HUES48 (cell line): ENCODE results near the gene SDK2.

Experiments
- H3K27ac ChIP-seq: one replicate; pipeline ENCODE4 v1.7.0; 2013; ENCODE audit warnings: low read depth, low read length, inconsistent platforms
- H3K27me3 ChIP-seq: 2 replicates; pipeline ENCODE4 v1.6.1; 2013; ENCODE audit warnings: mild to moderate bottlenecking, low read length; ENCODE audit not compliant: control insufficient read depth, insufficient read depth
- H3K36me3 ChIP-seq: 2 replicates; pipeline ENCODE4 v1.6.1; 2013; ENCODE audit warnings: low read length; ENCODE audit not compliant: control insufficient read depth, insufficient read depth
- H3K4me1 ChIP-seq: 2 replicates; pipeline ENCODE4 v1.6.1; 2013; ENCODE audit warnings: mild to moderate bottlenecking, low read length; ENCODE audit not compliant: control insufficient read depth, insufficient read depth
- H3K4me3 ChIP-seq: 2 replicates; pipeline ENCODE4 v1.5.1; 2013; ENCODE audit warnings: mild to moderate bottlenecking, low read depth, low read length
- H3K9ac ChIP-seq: 2 replicates; pipeline ENCODE4 v1.6.1; 2013; ENCODE audit warnings: mild to moderate bottlenecking, low read depth, low read length, moderate library complexity
- H3K9me3 ChIP-seq: 2 replicates; pipeline ENCODE4 v1.6.1; 2013; ENCODE audit warnings: low read length; ENCODE audit not compliant: control insufficient read depth, insufficient read depth

The SDK2 gene

GRCh38 chr17:73397856-73398540 lies 246.2 kb downstream of the SDK2 start:
- no peak overlapping the region for H3K9ac ChIP-seq
- no peaks in the 10 kb centered on the region for H3K4me1 ChIP-seq
- no peak overlapping the region for H3K27ac ChIP-seq
- H3K9me3 ChIP-seq = no peaks in the 10 kb centered on the region
- H3K27me3 ChIP-seq = no peaks in the 10 kb centered on the region
- H3K4me3 ChIP-seq = no peak overlapping the region
- H3K36me3 ChIP-seq = no peaks in the 10 kb centered on the region

GRCh38 chr17:73397278-73397826 lies 246.9 kb downstream of the SDK2 start:
- H3K4me3 ChIP-seq = no peak overlapping the region
- no peaks in the 10 kb centered on the region for H3K4me1 ChIP-seq
- no peak overlapping the region for H3K27ac ChIP-seq
- H3K36me3 ChIP-seq = no peaks in the 10 kb centered on the region
- no peak overlapping the region for H3K9ac ChIP-seq
- no peaks in the 10 kb centered on the region for H3K27me3 ChIP-seq
- no peaks in the 10 kb centered on the region for H3K9me3 ChIP-seq

- no peak overlapping the region for H3K9ac ChIP-seq
- H3K4me1 ChIP-seq = no peaks in the 10 kb centered on the region
- no peaks in the 10 kb centered on the region for H3K36me3 ChIP-seq
- no peaks in the 10 kb centered on the region for H3K9me3 ChIP-seq
- no peak overlapping the region for H3K27ac ChIP-seq
- no peaks in the 10 kb centered on the region for H3K27me3 ChIP-seq
- no peak overlapping the region for H3K4me3 ChIP-seq
These were observed 247.6 kb downstream of the SDK2 start for GRCh38 chr17:73396431-73397277.

- no peak overlapping the region for H3K27ac ChIP-seq
- no peaks in the 10 kb centered on the region for H3K36me3 ChIP-seq
- H3K4me3 ChIP-seq = no peak overlapping the region
- no peaks in the 10 kb centered on the region for H3K9me3 ChIP-seq
- H3K4me1 ChIP-seq = no peaks in the 10 kb centered on the region
- H3K9ac ChIP-seq = no peak overlapping the region
- no peaks in the 10 kb centered on the region for H3K27me3 ChIP-seq
These were observed 249.5 kb downstream of the SDK2 start for GRCh38 chr17:73394512-73395450.

- no peak overlapping the region for H3K4me3 ChIP-seq
- H3K36me3 ChIP-seq = no peaks in the 10 kb centered on the region
- H3K9me3 ChIP-seq = no peaks in the 10 kb centered on the region
- no peak overlapping the region for H3K27ac ChIP-seq
- no peak overlapping the region for H3K9ac ChIP-seq
- H3K27me3 ChIP-seq = no peaks in the 10 kb centered on the region
- no peaks in the 10 kb centered on the region for H3K4me1 ChIP-seq
These were observed 250.3 kb downstream of the SDK2 start for GRCh38 chr17:73393962-73394361.

- Histone ChIP-seq H3K27me3 (no peaks in the 10 kb centered on the region), H3K9ac (no peak overlapping the region), H3K4me1 (no peaks in the 10 kb centered on the region), H3K9me3 (no peaks in the 10 kb centered on the region), H3K4me3 (no peak overlapping the region), H3K27ac (no peak overlapping the region), H3K36me3 (no peaks in the 10 kb centered on the region)
These were observed 250.9 kb downstream of the SDK2 start for GRCh38 chr17:73393381-73393780.

- Histone ChIP-seq H3K4me1 (no peaks in the 10 kb centered on the region), H3K27ac (no peak overlapping the region), H3K27me3 (no peaks in the 10 kb centered on the region), H3K9me3 (no peaks in the 10 kb centered on the region), H3K36me3 (no peaks in the 10 kb centered on the region), H3K4me3 (no peak overlapping the region), H3K9ac (no peak overlapping the region)
These were observed 252.6 kb downstream of the SDK2 start for GRCh38 chr17:73391331-73392265.

GRCh38 chr17:73390851-73391250 lies 253.4 kb downstream of the SDK2 start:
- H3K27me3 ChIP-seq = no peaks in the 10 kb centered on the region
- H3K4me3 ChIP-seq = no peak overlapping the region
- no peaks in the 10 kb centered on the region for H3K9me3 ChIP-seq

GRCh38 chr17:73390221-73390620 lies 254.0 kb downstream of the SDK2 start:
- Histone ChIP-seq H3K9me3 (no peaks in the 10 kb centered on the region), H3K27me3 (no peaks in the 10 kb centered on the region)

More at GRCh38 chr17:73390851-73391250, 253.4 kb downstream of the SDK2 start:
- Histone ChIP-seq H3K4me1 (no peaks in the 10 kb centered on the region), H3K36me3 (no peaks in the 10 kb centered on the region), H3K9ac (no peak overlapping the region), H3K27ac (no peak overlapping the region)

GRCh38 chr17:73389411-73389810 lies 254.8 kb downstream of the SDK2 start:
- Histone ChIP-seq H3K9me3 (no peaks in the 10 kb centered on the region), H3K4me1 (no peaks in the 10 kb centered on the region), H3K27ac (no peak overlapping the region), H3K4me3 (no peak overlapping the region), H3K9ac (no peak overlapping the region), H3K36me3 (no peaks in the 10 kb centered on the region), H3K27me3 (no peaks in the 10 kb centered on the region)

More at GRCh38 chr17:73390221-73390620, 254.0 kb downstream of the SDK2 start:
- Histone ChIP-seq H3K4me3 (no peak overlapping the region), H3K9ac (no peak overlapping the region), H3K4me1 (no peaks in the 10 kb centered on the region), H3K27ac (no peak overlapping the region), H3K36me3 (no peaks in the 10 kb centered on the region)
